K562 (cell line): ENCODE results near the gene URAD.

ENCODE experiments used
- DNMT1 ChIP-seq: fragments of 450-650 bp; IDR thresholded peaks from 2 replicates; pipeline ENCODE4 v1.6.1; 2016; ENCODE audit warnings: antibody characterized with exemption, mild to moderate bottlenecking
- EZH2 ChIP-seq: IDR thresholded peaks from 2 replicates; pipeline ENCODE4 v1.6.1; 2012; ENCODE audit warnings: low read depth, mild to moderate bottlenecking, inconsistent platforms, low read length, borderline replicate concordance
- TF ChIP-seq, protein P1 (sequence below): fragments of 250-450 bp; sonication (Bioruptor Pico); IDR thresholded peaks from 2 replicates; pipeline ENCODE4 v1.5.0; 2021
- TF ChIP-seq, protein P2 (sequence below): sonication (generic); formaldehyde crosslinking; IDR thresholded peaks from 2 replicates; pipeline ENCODE4 v1.8.1; 2023; ENCODE audit warnings: mild to moderate bottlenecking, missing genetic modification reagents
- TF ChIP-seq, protein P3 (sequence below): fragments of 450-650 bp; IDR thresholded peaks from 2 replicates; pipeline ENCODE4 v1.6.1; 2016
- TF ChIP-seq, protein P4 (sequence below): fragments of 250-450 bp; sonication (Bioruptor Pico); IDR thresholded peaks from 2 replicates; pipeline ENCODE4 v1.4.0; 2020; ENCODE audit warnings: borderline replicate concordance
- TF ChIP-seq, protein P5 (sequence below), 3 experiments: IDR thresholded peaks in 2 of 3; conservative IDR thresholded peaks in 1 of 3; 2 replicates each; pipeline ENCODE4 v1.5.1; 2011 to 2012; ENCODE audit warnings: low read length in 3 of 3, mild to moderate bottlenecking in 3 of 3, control low read depth in 2 of 3, improper control_type of control experiment in 1 of 3, inconsistent platforms in 1 of 3, low read depth in 1 of 3, mixed read lengths in 1 of 3, moderate library complexity in 1 of 3; ENCODE audit not compliant: insufficient read depth in 2 of 3

DNA sequence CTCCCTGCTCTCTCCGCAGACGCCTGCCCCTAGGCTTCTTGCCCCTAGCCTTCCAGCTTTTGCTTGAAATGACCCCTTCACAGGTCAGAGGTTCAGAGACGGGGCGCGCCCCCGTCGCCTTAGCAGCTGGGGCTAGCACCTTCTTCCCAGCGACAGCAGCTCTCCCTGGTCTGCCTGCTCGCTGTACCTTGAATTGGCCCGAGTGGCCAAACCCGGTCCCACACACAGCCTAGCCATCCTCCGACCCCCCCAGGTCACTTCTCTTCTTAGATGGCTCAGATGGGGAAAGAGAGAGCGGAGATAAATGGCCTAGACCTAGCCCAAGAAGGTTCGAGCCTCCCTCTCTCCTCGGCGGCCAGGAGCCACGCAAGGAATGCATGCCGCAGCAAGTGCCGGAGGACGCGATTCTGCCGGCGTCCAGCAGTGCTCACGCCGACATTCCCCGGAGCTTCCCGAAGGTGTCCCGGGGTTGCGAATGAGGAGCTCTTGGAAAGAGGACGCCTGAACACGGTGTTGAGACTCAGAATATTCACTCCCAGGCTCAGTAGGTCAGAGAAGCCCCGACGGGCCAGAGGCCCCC is 20.7 kb downstream of the URAD start:
- TF ChIP-seq, protein P1, sequence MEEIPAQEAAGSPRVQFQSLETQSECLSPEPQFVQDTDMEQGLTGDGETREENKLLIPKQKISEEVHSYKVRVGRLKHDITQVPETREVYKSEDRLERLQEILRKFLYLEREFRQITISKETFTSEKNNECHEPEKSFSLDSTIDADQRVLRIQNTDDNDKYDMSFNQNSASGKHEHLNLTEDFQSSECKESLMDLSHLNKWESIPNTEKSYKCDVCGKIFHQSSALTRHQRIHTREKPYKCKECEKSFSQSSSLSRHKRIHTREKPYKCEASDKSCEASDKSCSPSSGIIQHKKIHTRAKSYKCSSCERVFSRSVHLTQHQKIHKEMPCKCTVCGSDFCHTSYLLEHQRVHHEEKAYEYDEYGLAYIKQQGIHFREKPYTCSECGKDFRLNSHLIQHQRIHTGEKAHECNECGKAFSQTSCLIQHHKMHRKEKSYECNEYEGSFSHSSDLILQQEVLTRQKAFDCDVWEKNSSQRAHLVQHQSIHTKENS (CRISPR knock-in tag): no peak
- TF ChIP-seq, protein P2, sequence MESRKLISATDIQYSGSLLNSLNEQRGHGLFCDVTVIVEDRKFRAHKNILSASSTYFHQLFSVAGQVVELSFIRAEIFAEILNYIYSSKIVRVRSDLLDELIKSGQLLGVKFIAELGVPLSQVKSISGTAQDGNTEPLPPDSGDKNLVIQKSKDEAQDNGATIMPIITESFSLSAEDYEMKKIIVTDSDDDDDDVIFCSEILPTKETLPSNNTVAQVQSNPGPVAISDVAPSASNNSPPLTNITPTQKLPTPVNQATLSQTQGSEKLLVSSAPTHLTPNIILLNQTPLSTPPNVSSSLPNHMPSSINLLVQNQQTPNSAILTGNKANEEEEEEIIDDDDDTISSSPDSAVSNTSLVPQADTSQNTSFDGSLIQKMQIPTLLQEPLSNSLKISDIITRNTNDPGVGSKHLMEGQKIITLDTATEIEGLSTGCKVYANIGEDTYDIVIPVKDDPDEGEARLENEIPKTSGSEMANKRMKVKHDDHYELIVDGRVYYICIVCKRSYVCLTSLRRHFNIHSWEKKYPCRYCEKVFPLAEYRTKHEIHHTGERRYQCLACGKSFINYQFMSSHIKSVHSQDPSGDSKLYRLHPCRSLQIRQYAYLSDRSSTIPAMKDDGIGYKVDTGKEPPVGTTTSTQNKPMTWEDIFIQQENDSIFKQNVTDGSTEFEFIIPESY (CRISPR knock-in tag): no peak
- TF ChIP-seq, protein P3, sequence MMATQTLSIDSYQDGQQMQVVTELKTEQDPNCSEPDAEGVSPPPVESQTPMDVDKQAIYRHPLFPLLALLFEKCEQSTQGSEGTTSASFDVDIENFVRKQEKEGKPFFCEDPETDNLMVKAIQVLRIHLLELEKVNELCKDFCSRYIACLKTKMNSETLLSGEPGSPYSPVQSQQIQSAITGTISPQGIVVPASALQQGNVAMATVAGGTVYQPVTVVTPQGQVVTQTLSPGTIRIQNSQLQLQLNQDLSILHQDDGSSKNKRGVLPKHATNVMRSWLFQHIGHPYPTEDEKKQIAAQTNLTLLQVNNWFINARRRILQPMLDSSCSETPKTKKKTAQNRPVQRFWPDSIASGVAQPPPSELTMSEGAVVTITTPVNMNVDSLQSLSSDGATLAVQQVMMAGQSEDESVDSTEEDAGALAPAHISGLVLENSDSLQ: no peak
- TF ChIP-seq EZH2: no peak
- TF ChIP-seq, protein P4, sequence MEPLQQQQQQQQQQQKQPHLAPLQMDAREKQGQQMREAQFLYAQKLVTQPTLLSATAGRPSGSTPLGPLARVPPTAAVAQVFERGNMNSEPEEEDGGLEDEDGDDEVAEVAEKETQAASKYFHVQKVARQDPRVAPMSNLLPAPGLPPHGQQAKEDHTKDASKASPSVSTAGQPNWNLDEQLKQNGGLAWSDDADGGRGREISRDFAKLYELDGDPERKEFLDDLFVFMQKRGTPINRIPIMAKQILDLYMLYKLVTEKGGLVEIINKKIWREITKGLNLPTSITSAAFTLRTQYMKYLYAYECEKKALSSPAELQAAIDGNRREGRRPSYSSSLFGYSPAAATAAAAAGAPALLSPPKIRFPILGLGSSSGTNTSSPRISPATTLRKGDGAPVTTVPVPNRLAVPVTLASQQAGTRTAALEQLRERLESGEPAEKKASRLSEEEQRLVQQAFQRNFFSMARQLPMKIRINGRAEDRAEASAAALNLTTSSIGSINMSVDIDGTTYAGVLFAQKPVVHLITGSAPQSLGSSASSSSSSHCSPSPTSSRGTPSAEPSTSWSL (CRISPR knock-in tag): no peak
- TF ChIP-seq, protein P5, sequence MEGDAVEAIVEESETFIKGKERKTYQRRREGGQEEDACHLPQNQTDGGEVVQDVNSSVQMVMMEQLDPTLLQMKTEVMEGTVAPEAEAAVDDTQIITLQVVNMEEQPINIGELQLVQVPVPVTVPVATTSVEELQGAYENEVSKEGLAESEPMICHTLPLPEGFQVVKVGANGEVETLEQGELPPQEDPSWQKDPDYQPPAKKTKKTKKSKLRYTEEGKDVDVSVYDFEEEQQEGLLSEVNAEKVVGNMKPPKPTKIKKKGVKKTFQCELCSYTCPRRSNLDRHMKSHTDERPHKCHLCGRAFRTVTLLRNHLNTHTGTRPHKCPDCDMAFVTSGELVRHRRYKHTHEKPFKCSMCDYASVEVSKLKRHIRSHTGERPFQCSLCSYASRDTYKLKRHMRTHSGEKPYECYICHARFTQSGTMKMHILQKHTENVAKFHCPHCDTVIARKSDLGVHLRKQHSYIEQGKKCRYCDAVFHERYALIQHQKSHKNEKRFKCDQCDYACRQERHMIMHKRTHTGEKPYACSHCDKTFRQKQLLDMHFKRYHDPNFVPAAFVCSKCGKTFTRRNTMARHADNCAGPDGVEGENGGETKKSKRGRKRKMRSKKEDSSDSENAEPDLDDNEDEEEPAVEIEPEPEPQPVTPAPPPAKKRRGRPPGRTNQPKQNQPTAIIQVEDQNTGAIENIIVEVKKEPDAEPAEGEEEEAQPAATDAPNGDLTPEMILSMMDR (IDR thresholded peaks at IDR 0.05 in 2 of 3, conservative IDR thresholded peaks at IDR 0.05 in 1 of 3; ENCODE audit: insufficient read depth in 2 of 3, low read depth in 1 of 3, low read length in 3 of 3): no peak
- TF ChIP-seq DNMT1: no peak
